Stimulated activated effector memory CD8-positive, alpha-beta T cell treated with anti-CD3 and anti-CD28 coated beads, Interleukin-12 subunit alpha, Interleukin-12 subunit beta, amount 100 ng/mL, for 72 hours (primary cell): ENCODE data around the gene CBFA2T2.
"Not testable (repeated sequence)": the region's sequence is repeated elsewhere in the genome, so short reads cannot be mapped to it uniquely, and the experiment has no call there.

Experiments
- ATAC-seq: fragments of 150-1000 bp; cut with Tn5 transposase; 2 replicates; pipeline ENCODE4 v1.10.0; 2021
- DNase-seq, 2 donors: peaks; one replicate each; pipeline ENCODE4 v3.0.0; 2021 to 2022; ENCODE audit warnings: low spot score in 2 of 2
- H3K27ac Mint-ChIP-seq: one replicate; pipeline ENCODE4 v1.8.0; 2022; ENCODE audit warnings: mild to moderate bottlenecking, mixed read lengths
- H3K36me3 Mint-ChIP-seq: one replicate; pipeline ENCODE4 v1.8.0; 2022; ENCODE audit warnings: mild to moderate bottlenecking, mixed read lengths
- H3K4me1 Mint-ChIP-seq: one replicate; pipeline ENCODE4 v1.8.0; 2022; ENCODE audit warnings: mixed read lengths
- H3K4me3 Mint-ChIP-seq: one replicate; pipeline ENCODE4 v1.8.0; 2022; ENCODE audit warnings: mild to moderate bottlenecking, mixed read lengths
- H3K9me3 Mint-ChIP-seq: one replicate; pipeline ENCODE4 v1.8.0; 2022; ENCODE audit warnings: mixed read lengths

The CBFA2T2 gene

GRCh38 chr20:33541074-33541473 lies 51.2 kb downstream of the CBFA2T2 start:
- no peak overlapping the region for H3K4me3 Mint-ChIP-seq
- DNase-seq, result no peak
- H3K36me3 Mint-ChIP-seq, result no peaks in the 10 kb centered on the region
- no peak overlapping the region for H3K27ac Mint-ChIP-seq
- H3K9me3 Mint-ChIP-seq, result no peaks in the 10 kb centered on the region
- ATAC-seq, result no peak
- H3K4me1 Mint-ChIP-seq, result peaks cover 21% of the 10 kb centered on the region

GRCh38 chr20:33541797-33542196 lies 51.9 kb downstream of the CBFA2T2 start:
- H3K9me3 Mint-ChIP-seq, result no peaks in the 10 kb centered on the region

GRCh38 chr20:33545763-33546162 lies 55.9 kb downstream of the CBFA2T2 start:
- Mint-ChIP-seq H3K9me3 (no peaks in the 10 kb centered on the region), H3K36me3 (no peaks in the 10 kb centered on the region), H3K4me1 (peaks cover 5% of the 10 kb centered on the region), H3K27ac (no peak overlapping the region), H3K4me3 (no peak overlapping the region)
- DNase-seq, result no peak
- no peak for ATAC-seq

More at GRCh38 chr20:33541797-33542196, 51.9 kb downstream of the CBFA2T2 start:
- ATAC-seq, result no peak
- H3K27ac Mint-ChIP-seq, result no peak overlapping the region
- DNase-seq, result no peak
- peaks cover 20% of the 10 kb centered on the region for H3K4me1 Mint-ChIP-seq
- no peaks in the 10 kb centered on the region for H3K36me3 Mint-ChIP-seq
- no peak overlapping the region for H3K4me3 Mint-ChIP-seq

GRCh38 chr20:33549229-33549999 lies 59.5 kb downstream of the CBFA2T2 start:
- no peak for DNase-seq
- ATAC-seq, result no peak
- Mint-ChIP-seq H3K36me3 (peaks cover 6% of the 10 kb centered on the region), H3K27ac (no peak overlapping the region), H3K9me3 (no peaks in the 10 kb centered on the region), H3K4me3 (no peak overlapping the region), H3K4me1 (no peaks in the 10 kb centered on the region)

GRCh38 chr20:33551778-33552177 lies 61.9 kb downstream of the CBFA2T2 start:
- no peak for ATAC-seq
- no peak overlapping the region for H3K27ac Mint-ChIP-seq

GRCh38 chr20:33552519-33552918 lies 62.6 kb downstream of the CBFA2T2 start:
- no peak for ATAC-seq
- no peak for DNase-seq
- H3K4me3 Mint-ChIP-seq, result no peak overlapping the region
- H3K9me3 Mint-ChIP-seq, result no peaks in the 10 kb centered on the region
- H3K36me3 Mint-ChIP-seq, result peaks cover 12% of the 10 kb centered on the region
- H3K27ac Mint-ChIP-seq, result no peak overlapping the region
- peaks cover 14% of the 10 kb centered on the region for H3K4me1 Mint-ChIP-seq

More at GRCh38 chr20:33551778-33552177, 61.9 kb downstream of the CBFA2T2 start:
- peaks cover 14% of the 10 kb centered on the region for H3K4me1 Mint-ChIP-seq
- H3K36me3 Mint-ChIP-seq, result peaks cover 9% of the 10 kb centered on the region
- no peak for DNase-seq
- H3K4me3 Mint-ChIP-seq, result no peak overlapping the region
- H3K9me3 Mint-ChIP-seq, result no peaks in the 10 kb centered on the region

GRCh38 chr20:33553516-33553915 lies 63.6 kb downstream of the CBFA2T2 start:
- Mint-ChIP-seq H3K4me1 (peaks cover 14% of the 10 kb centered on the region), H3K9me3 (no peaks in the 10 kb centered on the region), H3K4me3 (no peak overlapping the region), H3K36me3 (peaks cover 12% of the 10 kb centered on the region), H3K27ac (no peak overlapping the region)
- DNase-seq (no peak), ATAC-seq (no peak)

GRCh38 chr20:33554914-33555420 lies 65.1 kb downstream of the CBFA2T2 start:
- no peak for DNase-seq
- H3K36me3 Mint-ChIP-seq, result peaks cover 12% of the 10 kb centered on the region

GRCh38 chr20:33555755-33556154 lies 65.9 kb downstream of the CBFA2T2 start:
- Mint-ChIP-seq H3K27ac (peak overlapping the region; percentile 92), H3K36me3 (peaks cover 12% of the 10 kb centered on the region), H3K4me1 (peaks cover 14% of the 10 kb centered on the region), H3K9me3 (no peaks in the 10 kb centered on the region), H3K4me3 (peak overlapping the region; percentile 52)
- DNase-seq, result no peak
- no peak for ATAC-seq

More at GRCh38 chr20:33554914-33555420, 65.1 kb downstream of the CBFA2T2 start:
- H3K9me3 Mint-ChIP-seq, result no peaks in the 10 kb centered on the region
- peaks cover 14% of the 10 kb centered on the region for H3K4me1 Mint-ChIP-seq
- H3K27ac Mint-ChIP-seq, result peak overlapping the region; percentile 92
- peak overlapping the region; percentile 52 for H3K4me3 Mint-ChIP-seq
- peak; percentile 99 for ATAC-seq

- Mint-ChIP-seq H3K36me3 (peaks cover 12% of the 10 kb centered on the region), H3K4me1 (peaks cover 14% of the 10 kb centered on the region), H3K4me3 (peak overlapping the region; percentile 52), H3K27ac (peak overlapping the region; percentile 92), H3K9me3 (no peaks in the 10 kb centered on the region)
- ATAC-seq (no peak), DNase-seq (no peak)
Observed at GRCh38 chr20:33556246-33556645, 66.3 kb downstream of the CBFA2T2 start.

GRCh38 chr20:33558348-33559144 lies 68.7 kb downstream of the CBFA2T2 start:
- Mint-ChIP-seq H3K4me3 (no peak overlapping the region), H3K9me3 (no peaks in the 10 kb centered on the region), H3K36me3 (peaks cover 7% of the 10 kb centered on the region), H3K27ac (peak overlapping the region; percentile 32), H3K4me1 (peaks cover 19% of the 10 kb centered on the region)
- ATAC-seq (no peak), DNase-seq (no peak)

- Mint-ChIP-seq H3K4me3 (no peak overlapping the region), H3K4me1 (peaks cover 19% of the 10 kb centered on the region), H3K36me3 (peaks cover 10% of the 10 kb centered on the region), H3K9me3 (no peaks in the 10 kb centered on the region), H3K27ac (no peak overlapping the region)
- no peak for ATAC-seq
- DNase-seq, result no peak
Observed at GRCh38 chr20:33559212-33559611, 69.3 kb downstream of the CBFA2T2 start.

GRCh38 chr20:33560026-33560425 lies 70.1 kb downstream of the CBFA2T2 start:
- Mint-ChIP-seq H3K36me3 (peaks cover 14% of the 10 kb centered on the region), H3K27ac (peak overlapping the region; percentile 26), H3K9me3 (no peaks in the 10 kb centered on the region), H3K4me3 (no peak overlapping the region), H3K4me1 (peaks cover 24% of the 10 kb centered on the region)
- DNase-seq, result no peak
- no peak for ATAC-seq

- Mint-ChIP-seq H3K36me3 (peaks cover 14% of the 10 kb centered on the region), H3K4me1 (peaks cover 13% of the 10 kb centered on the region)
- not testable (repeated sequence) for DNase-seq, H3K4me3 Mint-ChIP-seq, H3K27ac Mint-ChIP-seq, ATAC-seq, H3K9me3 Mint-ChIP-seq
Observed at GRCh38 chr20:33561053-33561452, 71.2 kb downstream of the CBFA2T2 start.

- peaks cover 10% of the 10 kb centered on the region for H3K4me1 Mint-ChIP-seq
- no peak overlapping the region for H3K4me3 Mint-ChIP-seq
- peak overlapping the region; percentile 2 for H3K27ac Mint-ChIP-seq
- DNase-seq (no peak), ATAC-seq (no peak)
- H3K36me3 Mint-ChIP-seq, result peaks cover 9% of the 10 kb centered on the region
- no peaks in the 10 kb centered on the region for H3K9me3 Mint-ChIP-seq
Observed at GRCh38 chr20:33561692-33562601, 72.1 kb downstream of the CBFA2T2 start.
